CD14-positive monocyte (primary cell): ENCODE data around the gene ZNF341. TPM values are rescaled to one million over a fixed set of nuclear protein-coding genes. Genes with fewer than 3 reads are reported as not detected.

Source experiments
- DNase-seq, 3 donors: peaks; one replicate each; pipeline ENCODE4 v3.0.0-alpha.2; 2011 to 2022
- H2AFZ ChIP-seq: 2 replicates; pipeline ENCODE4 v1.6.0; 2012; ENCODE audit warnings: mild to moderate bottlenecking, low read depth, low read length, inconsistent platforms; ENCODE audit not compliant: insufficient read depth, poor library complexity, severe bottlenecking
- H3K27ac ChIP-seq, 2 donors: 1 replicate in 1 of 2; 2 replicates in 1 of 2; pipeline ENCODE4 v1.5.1; 2012 to 2013; ENCODE audit warnings: low read length in 2 of 2, control low read depth in 1 of 2, inconsistent platforms in 1 of 2, low read depth in 1 of 2, mild to moderate bottlenecking in 1 of 2
- H3K27me3 ChIP-seq, 2 donors: one replicate each; pipeline versions ENCODE4 v1.6.0 to v1.6.1; 2011 to 2013; ENCODE audit warnings: low read length in 2 of 2; ENCODE audit not compliant: control insufficient read depth in 2 of 2, insufficient read depth in 2 of 2
- H3K36me3 ChIP-seq, 2 donors: replicated peaks in 1 of 2; 1 replicate in 1 of 2; 2 replicates in 1 of 2; pipeline versions ENCODE4 v1.5.1 to v1.6.1; 2012 to 2013; ENCODE audit warnings: low read length in 2 of 2, control low read depth in 1 of 2, inconsistent platforms in 1 of 2, mild to moderate bottlenecking in 1 of 2; ENCODE audit not compliant: insufficient read depth in 2 of 2, control insufficient read depth in 1 of 2
- H3K4me1 ChIP-seq, 2 donors: 1 replicate in 1 of 2; 2 replicates in 1 of 2; pipeline versions ENCODE4 v1.5.1 to v1.6.1; 2012 to 2013; ENCODE audit warnings: low read length in 2 of 2, control low read depth in 1 of 2, inconsistent platforms in 1 of 2, mild to moderate bottlenecking in 1 of 2, moderate library complexity in 1 of 2; ENCODE audit not compliant: insufficient read depth in 2 of 2, control insufficient read depth in 1 of 2
- H3K4me2 ChIP-seq: replicated peaks from 2 replicates; pipeline ENCODE3; 2012; ENCODE audit warnings: low read length, moderate library complexity, mild to moderate bottlenecking; ENCODE audit not compliant: poor library complexity, severe bottlenecking; ENCODE audit errors: extremely low read depth
- H3K4me3 ChIP-seq, 3 experiments: fragments of 200-600 bp in 1 of 3; sonication (generic) in 1 of 3; replicated peaks in 1 of 3; 1 replicate in 2 of 3; 2 replicates in 1 of 3; pipeline ENCODE4 v1.5.1; 2011 to 2013; ENCODE audit warnings: low read length in 3 of 3, mild to moderate bottlenecking in 3 of 3, control low read depth in 2 of 3, low read depth in 2 of 3, inconsistent platforms in 1 of 3, moderate library complexity in 1 of 3
- H3K79me2 ChIP-seq: 2 replicates; pipeline ENCODE4 v1.6.0; 2012; ENCODE audit warnings: mild to moderate bottlenecking, control low read depth, inconsistent platforms, low read length, moderate library complexity; ENCODE audit not compliant: insufficient read depth
- H3K9ac ChIP-seq: 2 replicates; pipeline ENCODE4 v1.6.0; 2017; ENCODE audit warnings: low read length, mild to moderate bottlenecking; ENCODE audit not compliant: insufficient read depth, poor library complexity, severe bottlenecking
- H3K9me3 ChIP-seq, 2 donors: replicated peaks in 1 of 2; 1 replicate in 1 of 2; 2 replicates in 1 of 2; pipeline versions ENCODE4 v1.5.1 to v1.6.1; 2012 to 2013; ENCODE audit warnings: low read length in 2 of 2, control low read depth in 1 of 2; ENCODE audit not compliant: control insufficient read depth in 1 of 2, insufficient read depth in 1 of 2
- H4K20me1 ChIP-seq: 2 replicates; pipeline ENCODE4 v1.6.0; 2012; ENCODE audit warnings: mild to moderate bottlenecking, low read length, control low read depth, moderate library complexity; ENCODE audit not compliant: insufficient read depth
- H3K27ac Mint-ChIP-seq, 7 donors: one replicate each; pipeline ENCODE4 v1.8.0; 2020; ENCODE audit warnings: mild to moderate bottlenecking in 7 of 7, mixed read lengths in 7 of 7, moderate library complexity in 6 of 7, inconsistent platforms in 2 of 7
- H3K27me3 Mint-ChIP-seq, 3 donors: one replicate each; pipeline ENCODE4 v1.8.0; 2021 to 2022; ENCODE audit warnings: low read depth in 3 of 3, mild to moderate bottlenecking in 3 of 3, mixed read lengths in 3 of 3, moderate library complexity in 3 of 3, inconsistent platforms in 1 of 3
- H3K36me3 Mint-ChIP-seq, 2 donors: one replicate each; pipeline ENCODE4 v1.8.0; 2020; ENCODE audit warnings: mixed read lengths in 2 of 2, inconsistent platforms in 1 of 2, mild to moderate bottlenecking in 1 of 2
- H3K4me1 Mint-ChIP-seq: one replicate; pipeline ENCODE4 v1.8.0; 2020; ENCODE audit warnings: mild to moderate bottlenecking, mixed read lengths
- H3K4me3 Mint-ChIP-seq, 2 donors: one replicate each; pipeline ENCODE4 v1.8.0; 2020; ENCODE audit warnings: mild to moderate bottlenecking in 2 of 2, mixed read lengths in 2 of 2, moderate library complexity in 1 of 2
- H3K9me3 Mint-ChIP-seq, 7 donors: one replicate each; pipeline ENCODE4 v1.8.0; 2020 to 2022; ENCODE audit warnings: mixed read lengths in 7 of 7, mild to moderate bottlenecking in 6 of 7, moderate library complexity in 6 of 7, inconsistent platforms in 2 of 7
- WGBS: methylation state at CpG from one replicate; pipeline ENCODE4 v1.1.5; 2013; ENCODE audit warnings: missing lambda C conversion rate; ENCODE audit not compliant: insufficient coverage; 5-methylcytosine and 5-hydroxymethylcytosine counted together
- intact Hi-C, 2 donors: fragments of 100-400 bp; cut with micrococcal nuclease; formaldehyde crosslinking; loops; one replicate each; pipeline versions ENCODE4 v1.15.0 to v1.15.1; 2023
- polyA plus RNA-seq, 3 donors: library from polyadenylated mRNA; depleted of rRNA in 1 of 3; unstranded in 2 of 3; stranded (reverse) in 1 of 3; fragments of 300-500 nt in 2 of 3; fragments of >200 nt in 1 of 3; fragmentation: Illumina TruSeq in 2 of 3; gene quantifications; 1 replicate in 2 of 3; 2 replicates in 1 of 3; pipeline ENCODE4 v1.2.3, GENCODE V29; 2012 to 2021
- TF ChIP-seq, protein P1 (sequence below): fragments of 200-600 bp; IDR thresholded peaks from one replicate; pipeline ENCODE4 v1.8.0; 2022; ENCODE audit warnings: antibody characterized with exemption, mild to moderate bottlenecking

The ZNF341 gene
- polyA plus RNA-seq, 3 donors: 1.1 to 10.3 (median 2.3) TPM

GRCh38 chr20:33789858-33790182 lies 58.0 kb downstream of the ZNF341 start:
- H2AFZ ChIP-seq: no peak overlapping the region
- Mint-ChIP-seq H3K27me3 (no peaks in the 10 kb centered on the region), H3K36me3 (peaks cover 12 to 30% of the 10 kb centered on the region in 2 donors), H3K9me3 (peaks cover 0 to 1% (median 0%) of the 10 kb centered on the region in 7 donors), H3K27ac (peak overlapping the region in 2 of 7 donors; percentile 30 to 32), H3K4me3 (no peak overlapping the region), H3K4me1 (peaks cover 56% of the 10 kb centered on the region)
- no peak overlapping the region for H3K4me3 ChIP-seq
- 63% methylated on average over 2 of the region's 5 CpGs for WGBS
- H3K9me3 ChIP-seq: no peaks in the 10 kb centered on the region
- intact Hi-C loops: no loop called here
- H3K36me3 ChIP-seq: peaks cover 4 to 18% of the 10 kb centered on the region in 2 donors
- peaks cover 26 to 41% of the 10 kb centered on the region in 2 donors for H3K4me1 ChIP-seq
- H3K27ac ChIP-seq: peak overlapping the region in 1 of 2 donors; percentile 63
- no peaks in the 10 kb centered on the region for H4K20me1 ChIP-seq
- no peaks in the 10 kb centered on the region for H3K27me3 ChIP-seq
- TF ChIP-seq, protein P1, sequence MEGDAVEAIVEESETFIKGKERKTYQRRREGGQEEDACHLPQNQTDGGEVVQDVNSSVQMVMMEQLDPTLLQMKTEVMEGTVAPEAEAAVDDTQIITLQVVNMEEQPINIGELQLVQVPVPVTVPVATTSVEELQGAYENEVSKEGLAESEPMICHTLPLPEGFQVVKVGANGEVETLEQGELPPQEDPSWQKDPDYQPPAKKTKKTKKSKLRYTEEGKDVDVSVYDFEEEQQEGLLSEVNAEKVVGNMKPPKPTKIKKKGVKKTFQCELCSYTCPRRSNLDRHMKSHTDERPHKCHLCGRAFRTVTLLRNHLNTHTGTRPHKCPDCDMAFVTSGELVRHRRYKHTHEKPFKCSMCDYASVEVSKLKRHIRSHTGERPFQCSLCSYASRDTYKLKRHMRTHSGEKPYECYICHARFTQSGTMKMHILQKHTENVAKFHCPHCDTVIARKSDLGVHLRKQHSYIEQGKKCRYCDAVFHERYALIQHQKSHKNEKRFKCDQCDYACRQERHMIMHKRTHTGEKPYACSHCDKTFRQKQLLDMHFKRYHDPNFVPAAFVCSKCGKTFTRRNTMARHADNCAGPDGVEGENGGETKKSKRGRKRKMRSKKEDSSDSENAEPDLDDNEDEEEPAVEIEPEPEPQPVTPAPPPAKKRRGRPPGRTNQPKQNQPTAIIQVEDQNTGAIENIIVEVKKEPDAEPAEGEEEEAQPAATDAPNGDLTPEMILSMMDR: no peak
- H3K9ac ChIP-seq: no peak overlapping the region
- no peak for DNase-seq
- H3K4me2 ChIP-seq: no peak overlapping the region
- H3K79me2 ChIP-seq: no peaks in the 10 kb centered on the region

- Mint-ChIP-seq H3K9me3 (peaks cover 0 to 1% (median 0%) of the 10 kb centered on the region in 7 donors), H3K4me3 (no peak overlapping the region), H3K36me3 (peaks cover 12 to 30% of the 10 kb centered on the region in 2 donors), H3K27me3 (no peaks in the 10 kb centered on the region), H3K27ac (peak overlapping the region in 1 of 7 donors; percentile 28), H3K4me1 (peaks cover 49% of the 10 kb centered on the region)
- Histone ChIP-seq H3K4me1 (peaks cover 19 to 34% of the 10 kb centered on the region in 2 donors), H3K27ac (no peak overlapping the region), H4K20me1 (no peaks in the 10 kb centered on the region), H3K9me3 (no peaks in the 10 kb centered on the region), H3K4me3 (no peak overlapping the region), H3K9ac (no peak overlapping the region), H3K36me3 (peaks cover 4 to 18% of the 10 kb centered on the region in 2 donors), H3K4me2 (no peak overlapping the region), H3K27me3 (no peaks in the 10 kb centered on the region), H2AFZ (no peak overlapping the region), H3K79me2 (no peaks in the 10 kb centered on the region)
- TF ChIP-seq, protein P1: no peak
- DNase-seq: no peak
- 97% methylated on average over 10 of the region's 11 CpGs for WGBS
- intact Hi-C loops: no loop called here
These were observed 58.8 kb downstream of the ZNF341 start for GRCh38 chr20:33790566-33790965.
